ENCODE results near the gene TTC21A.

Gene TTC21A

DNA sequence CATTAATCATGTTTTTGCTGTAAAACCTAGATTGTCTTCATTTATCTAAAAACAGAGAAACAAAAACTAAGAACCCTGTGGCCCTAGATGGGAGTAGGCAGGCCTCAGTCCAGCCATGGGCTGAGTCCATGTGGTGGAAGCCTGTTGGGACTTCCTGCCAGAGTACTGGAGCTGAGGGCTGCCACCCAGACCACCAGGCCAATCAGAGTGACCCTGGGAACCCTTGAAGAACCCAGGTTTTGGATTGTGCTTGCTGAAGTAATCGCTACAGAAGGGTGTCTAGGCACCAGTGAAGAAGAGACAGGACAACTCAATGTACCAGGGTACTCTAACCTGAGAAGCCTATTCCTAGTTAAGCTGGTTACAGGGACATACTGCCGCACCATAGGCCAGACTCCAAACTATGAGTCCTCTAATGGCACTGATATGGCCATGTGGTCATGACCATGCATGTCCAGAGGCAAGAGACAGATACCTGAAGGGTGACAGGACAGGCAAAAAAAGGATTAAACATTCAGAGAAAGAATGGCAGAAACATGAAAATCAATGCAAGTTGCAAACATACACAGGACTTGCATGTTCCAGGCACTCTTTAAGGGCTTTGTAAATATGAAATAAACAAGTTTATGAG lies 33.0 kb downstream of the TTC21A start:
- TF ChIP-seq TCF12 (IDR thresholded peaks at IDR 0.05; ENCODE audit: low read depth) (no peak), TAF1 (IDR thresholded peaks at IDR 0.05; ENCODE audit: low read depth) (no peak), ZBTB7A (IDR thresholded peaks at IDR 0.05; ENCODE audit: low read depth) (no peak), NFIC (IDR thresholded peaks at IDR 0.05) (no peak), TEAD4 (IDR thresholded peaks at IDR 0.05) (no peak), EGR1 (IDR thresholded peaks at IDR 0.05) (no peak), FOXM1 (IDR thresholded peaks at IDR 0.05; ENCODE audit: borderline replicate concordance, low read depth) (no peak), EP300 (IDR thresholded peaks at IDR 0.05; ENCODE audit: borderline replicate concordance) (no peak), YY1 (IDR thresholded peaks at IDR 0.05; ENCODE audit: low read depth) (no peak), CREB1 (IDR thresholded peaks at IDR 0.05; ENCODE audit: low read depth) (no peak), CEBPB (IDR thresholded peaks at IDR 0.05) (no peak), RAD21 (IDR thresholded peaks at IDR 0.05; ENCODE audit: low read depth) (no peak)
- TF ChIP-seq, protein P1, sequence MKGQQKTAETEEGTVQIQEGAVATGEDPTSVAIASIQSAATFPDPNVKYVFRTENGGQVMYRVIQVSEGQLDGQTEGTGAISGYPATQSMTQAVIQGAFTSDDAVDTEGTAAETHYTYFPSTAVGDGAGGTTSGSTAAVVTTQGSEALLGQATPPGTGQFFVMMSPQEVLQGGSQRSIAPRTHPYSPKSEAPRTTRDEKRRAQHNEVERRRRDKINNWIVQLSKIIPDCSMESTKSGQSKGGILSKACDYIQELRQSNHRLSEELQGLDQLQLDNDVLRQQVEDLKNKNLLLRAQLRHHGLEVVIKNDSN (IDR thresholded peaks at IDR 0.05), result no peak
- TF ChIP-seq, protein P2, sequence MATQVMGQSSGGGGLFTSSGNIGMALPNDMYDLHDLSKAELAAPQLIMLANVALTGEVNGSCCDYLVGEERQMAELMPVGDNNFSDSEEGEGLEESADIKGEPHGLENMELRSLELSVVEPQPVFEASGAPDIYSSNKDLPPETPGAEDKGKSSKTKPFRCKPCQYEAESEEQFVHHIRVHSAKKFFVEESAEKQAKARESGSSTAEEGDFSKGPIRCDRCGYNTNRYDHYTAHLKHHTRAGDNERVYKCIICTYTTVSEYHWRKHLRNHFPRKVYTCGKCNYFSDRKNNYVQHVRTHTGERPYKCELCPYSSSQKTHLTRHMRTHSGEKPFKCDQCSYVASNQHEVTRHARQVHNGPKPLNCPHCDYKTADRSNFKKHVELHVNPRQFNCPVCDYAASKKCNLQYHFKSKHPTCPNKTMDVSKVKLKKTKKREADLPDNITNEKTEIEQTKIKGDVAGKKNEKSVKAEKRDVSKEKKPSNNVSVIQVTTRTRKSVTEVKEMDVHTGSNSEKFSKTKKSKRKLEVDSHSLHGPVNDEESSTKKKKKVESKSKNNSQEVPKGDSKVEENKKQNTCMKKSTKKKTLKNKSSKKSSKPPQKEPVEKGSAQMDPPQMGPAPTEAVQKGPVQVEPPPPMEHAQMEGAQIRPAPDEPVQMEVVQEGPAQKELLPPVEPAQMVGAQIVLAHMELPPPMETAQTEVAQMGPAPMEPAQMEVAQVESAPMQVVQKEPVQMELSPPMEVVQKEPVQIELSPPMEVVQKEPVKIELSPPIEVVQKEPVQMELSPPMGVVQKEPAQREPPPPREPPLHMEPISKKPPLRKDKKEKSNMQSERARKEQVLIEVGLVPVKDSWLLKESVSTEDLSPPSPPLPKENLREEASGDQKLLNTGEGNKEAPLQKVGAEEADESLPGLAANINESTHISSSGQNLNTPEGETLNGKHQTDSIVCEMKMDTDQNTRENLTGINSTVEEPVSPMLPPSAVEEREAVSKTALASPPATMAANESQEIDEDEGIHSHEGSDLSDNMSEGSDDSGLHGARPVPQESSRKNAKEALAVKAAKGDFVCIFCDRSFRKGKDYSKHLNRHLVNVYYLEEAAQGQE (IDR thresholded peaks at IDR 0.05; ENCODE audit: low read depth), result no peak
- TF ChIP-seq, protein P3, sequence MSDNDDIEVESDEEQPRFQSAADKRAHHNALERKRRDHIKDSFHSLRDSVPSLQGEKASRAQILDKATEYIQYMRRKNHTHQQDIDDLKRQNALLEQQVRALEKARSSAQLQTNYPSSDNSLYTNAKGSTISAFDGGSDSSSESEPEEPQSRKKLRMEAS (IDR thresholded peaks at IDR 0.05), result no peak; the same call in 1 of the 2 replicates

DNA sequence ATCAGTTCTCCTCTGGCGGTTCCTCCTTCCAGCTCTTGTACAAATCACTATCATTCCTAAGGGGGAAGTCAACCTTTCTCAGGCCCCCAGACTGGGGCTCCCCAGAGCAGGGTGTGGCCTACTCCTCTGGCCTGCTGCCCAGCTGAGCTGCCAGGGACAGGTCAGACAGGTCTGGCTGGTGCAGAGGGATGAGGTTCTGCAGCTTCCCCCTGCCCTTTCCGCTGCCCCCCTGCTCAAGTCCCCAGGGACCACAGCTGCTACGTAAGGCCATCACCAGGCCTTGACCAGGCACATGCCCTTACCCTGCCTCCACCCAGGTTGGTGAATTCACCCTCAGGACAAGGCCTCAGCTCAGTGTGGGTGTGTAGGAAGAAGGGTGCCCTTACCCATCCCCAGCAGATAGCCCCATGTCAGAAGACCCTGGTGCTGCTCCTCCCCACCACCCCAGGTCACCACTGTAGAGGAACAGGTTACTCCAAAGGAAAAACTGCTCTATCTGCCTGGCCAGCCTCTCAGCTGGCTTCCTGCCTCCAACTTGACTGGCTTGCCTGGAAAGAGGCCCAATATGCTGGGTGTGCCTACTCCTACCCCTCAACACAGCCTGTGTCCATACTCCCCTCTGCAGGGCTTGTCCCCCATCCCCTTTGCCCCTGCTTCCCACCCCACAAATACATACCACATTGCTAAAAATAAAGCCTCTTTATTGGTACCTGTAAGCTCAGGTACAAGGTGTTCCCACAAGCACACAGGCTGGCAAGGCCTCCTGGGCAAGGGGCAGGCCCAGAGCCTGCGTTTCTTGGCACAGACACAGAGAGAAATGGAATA lies 33.9 kb downstream of the TTC21A start:
- TF ChIP-seq, protein P3 (IDR thresholded peaks at IDR 0.05), result peak; percentile 62
- peak; percentile 99 for TF ChIP-seq ZBTB7A (IDR thresholded peaks at IDR 0.05; ENCODE audit: low read depth)
- TF ChIP-seq, protein P2 (IDR thresholded peaks at IDR 0.05; ENCODE audit: low read depth), result no peak
- peak; percentile 99 for TF ChIP-seq NFIC (IDR thresholded peaks at IDR 0.05)
- no peak for TF ChIP-seq TAF1 (IDR thresholded peaks at IDR 0.05; ENCODE audit: low read depth)
- peak; percentile 90 for TF ChIP-seq TCF12 (IDR thresholded peaks at IDR 0.05; ENCODE audit: low read depth)
- TF ChIP-seq RAD21 (IDR thresholded peaks at IDR 0.05; ENCODE audit: low read depth), result no peak
- 0 out of 2 replicates have a peak, but pooled peaks have one; percentile 42 for TF ChIP-seq FOXM1 (IDR thresholded peaks at IDR 0.05; ENCODE audit: borderline replicate concordance, low read depth)
- peak; percentile 67 for TF ChIP-seq YY1 (IDR thresholded peaks at IDR 0.05; ENCODE audit: low read depth)
- TF ChIP-seq CREB1 (IDR thresholded peaks at IDR 0.05; ENCODE audit: low read depth), result no peak
- TF ChIP-seq, protein P1 (IDR thresholded peaks at IDR 0.05), result no peak
- TF ChIP-seq EP300 (IDR thresholded peaks at IDR 0.05; ENCODE audit: borderline replicate concordance), result peak; percentile 84
- TF ChIP-seq CEBPB (IDR thresholded peaks at IDR 0.05), result no peak
- TF ChIP-seq EGR1 (IDR thresholded peaks at IDR 0.05), result no peak
- TF ChIP-seq TEAD4 (IDR thresholded peaks at IDR 0.05), result peak; percentile 87

DNA sequence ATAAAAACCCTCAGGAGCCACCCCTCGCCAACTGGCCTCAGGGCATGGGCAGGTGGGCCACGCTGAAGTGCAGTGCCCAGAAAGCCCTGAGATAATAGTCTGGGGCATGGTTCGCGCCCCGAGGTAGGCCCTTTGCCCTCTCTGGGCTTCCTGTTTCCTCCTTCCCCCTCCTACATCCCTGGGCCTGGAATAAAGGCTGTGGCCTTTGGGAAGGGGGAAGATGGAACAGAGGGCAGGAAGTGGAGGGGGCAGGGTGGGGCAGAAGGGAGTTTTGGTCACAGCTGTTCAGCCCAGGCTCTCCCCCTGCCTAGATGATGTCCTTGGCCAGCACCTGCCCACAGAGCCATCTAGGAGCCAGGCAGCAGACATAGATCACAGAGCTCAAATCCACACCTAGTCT lies 34.6 kb downstream of the TTC21A start:
- TF ChIP-seq CREB1 (IDR thresholded peaks at IDR 0.05; ENCODE audit: low read depth), result no peak
- no peak for TF ChIP-seq RAD21 (IDR thresholded peaks at IDR 0.05; ENCODE audit: low read depth)
- TF ChIP-seq, protein P2 (IDR thresholded peaks at IDR 0.05; ENCODE audit: low read depth), result no peak
- TF ChIP-seq, protein P3 (IDR thresholded peaks at IDR 0.05), result 0 out of 2 replicates have a peak, but pooled peaks have one; percentile 4
- no peak for TF ChIP-seq CEBPB (IDR thresholded peaks at IDR 0.05)
- TF ChIP-seq EGR1 (IDR thresholded peaks at IDR 0.05), result no peak
